ENCODE results near the gene ASXL1. TPM values are rescaled to one million over a fixed set of nuclear protein-coding genes. Genes with fewer than 3 reads are reported as not detected.
A peak's percentile ranks its signal among the peaks of the same experiment; 100 is the strongest.
"Not testable (repeated sequence)": the region's sequence is repeated elsewhere in the genome, so short reads cannot be mapped to it uniquely, and the experiment has no call there.

ASXL1 gene
- total RNA-seq, 2 donors from 2014 or later, result 38.8 to 40.4 TPM

- H3K9me3 ChIP-seq, result no peaks in the 10 kb centered on the region
- peak overlapping the region in 1 of 2 donors; percentile 12 for H3K9ac ChIP-seq (ENCODE audit: low read depth in 2 of 2, low read length in 2 of 2)
- H3K27me3 ChIP-seq, result no peaks in the 10 kb centered on the region
- H3K27ac ChIP-seq, result no peak overlapping the region
- no peaks in the 10 kb centered on the region for H3K36me3 ChIP-seq
- H3K4me3 ChIP-seq, result no peak overlapping the region
- TF ChIP-seq CTCF (IDR thresholded peaks at IDR 0.05), result no peak
- peaks cover 12% of the 10 kb centered on the region for H3K4me1 ChIP-seq
- no peak for DNase-seq
- intact Hi-C loops (cut with DNase I), result no loop called here
These were observed 8.2 kb downstream of the ASXL1 start for GRCh38 chr20:32366380-32366779.

DNA sequence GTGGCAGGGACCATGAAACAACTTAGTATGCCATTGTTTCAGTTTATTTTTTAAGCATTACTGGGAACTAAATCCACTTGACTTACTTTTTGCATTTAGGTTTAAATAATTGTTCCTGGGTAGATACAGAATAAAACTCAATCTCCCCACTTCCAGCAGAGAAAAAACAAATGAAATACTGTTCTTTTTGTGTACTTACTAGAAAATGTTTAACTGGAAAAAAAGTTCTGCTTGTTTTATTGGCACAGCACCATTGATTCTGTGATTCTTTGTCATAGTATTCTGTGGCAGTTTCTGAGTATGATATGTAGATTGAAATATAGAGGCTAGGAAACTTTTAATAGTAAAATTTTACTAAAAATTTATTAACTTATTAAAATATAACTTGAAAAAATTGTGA lies 10.2 kb downstream of the ASXL1 start:
- Histone ChIP-seq H3K27ac (no peak overlapping the region), H3K4me1 (peaks cover 12% of the 10 kb centered on the region)
- intact Hi-C loops (cut with DNase I), result no loop called here

DNA sequence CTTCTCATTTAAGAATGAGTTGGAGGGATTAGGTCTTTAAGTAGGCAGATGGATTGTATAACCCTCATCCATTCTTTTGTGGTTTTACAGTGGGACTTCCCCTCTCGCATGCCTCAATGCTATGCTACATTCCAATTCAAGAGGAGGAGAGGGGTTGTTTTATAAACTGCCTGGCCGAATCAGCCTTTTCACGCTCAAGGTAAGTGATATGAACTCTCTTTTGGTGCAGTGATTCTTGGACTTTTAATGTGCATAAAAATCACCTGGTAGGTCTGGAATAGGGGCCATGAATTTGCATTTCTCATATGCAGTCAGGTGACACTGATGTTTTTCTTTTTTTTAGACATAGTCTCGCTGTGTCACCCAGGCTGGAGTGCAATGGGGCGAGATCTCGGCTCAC lies 10.8 kb downstream of the ASXL1 start:
- intact Hi-C loops (cut with DNase I), result no loop called here
- Histone ChIP-seq H3K9me3 (no peaks in the 10 kb centered on the region), H3K4me3 (no peak overlapping the region), H3K36me3 (no peaks in the 10 kb centered on the region), H3K9ac (ENCODE audit: low read depth in 2 of 2, low read length in 2 of 2) (no peak overlapping the region), H3K27ac (no peak overlapping the region), H3K27me3 (no peaks in the 10 kb centered on the region), H3K4me1 (peaks cover 12% of the 10 kb centered on the region)
- no peak for DNase-seq
- no peak for TF ChIP-seq CTCF (IDR thresholded peaks at IDR 0.05)

More for the DNA sequence above, 10.2 kb downstream of the ASXL1 start:
- Histone ChIP-seq H3K4me3 (no peak overlapping the region), H3K9ac (ENCODE audit: low read depth in 2 of 2, low read length in 2 of 2) (no peak overlapping the region), H3K9me3 (no peaks in the 10 kb centered on the region), H3K36me3 (no peaks in the 10 kb centered on the region), H3K27me3 (no peaks in the 10 kb centered on the region)
- DNase-seq, result no peak
- TF ChIP-seq CTCF (IDR thresholded peaks at IDR 0.05), result no peak

GRCh38 chr20:32370897-32371296 lies 12.8 kb downstream of the ASXL1 start:
- no peak for DNase-seq
- intact Hi-C loops (cut with DNase I), result no loop called here
- Histone ChIP-seq H3K36me3 (no peaks in the 10 kb centered on the region), H3K27ac (no peak overlapping the region), H3K9me3 (no peaks in the 10 kb centered on the region), H3K27me3 (no peaks in the 10 kb centered on the region), H3K4me3 (no peak overlapping the region), H3K4me1 (peaks cover 12% of the 10 kb centered on the region), H3K9ac (ENCODE audit: low read depth in 2 of 2, low read length in 2 of 2) (no peak overlapping the region)
- no peak for TF ChIP-seq CTCF (IDR thresholded peaks at IDR 0.05)

- no peak for TF ChIP-seq CTCF (IDR thresholded peaks at IDR 0.05)
- H3K36me3 ChIP-seq, result no peaks in the 10 kb centered on the region
- intact Hi-C loops (cut with DNase I), result no loop called here
These were observed 20.3 kb downstream of the ASXL1 start for GRCh38 chr20:32378461-32378860.

GRCh38 chr20:32380037-32380436 lies 21.9 kb downstream of the ASXL1 start:
- H3K4me1 ChIP-seq; H3K27ac ChIP-seq; DNase-seq; intact Hi-C loops (cut with DNase I); H3K27me3 ChIP-seq; H3K9me3 ChIP-seq; H3K36me3 ChIP-seq; H3K4me3 ChIP-seq; H3K9ac ChIP-seq (ENCODE audit: low read depth in 2 of 2, low read length in 2 of 2): not testable (repeated sequence)

More at GRCh38 chr20:32378461-32378860, 20.3 kb downstream of the ASXL1 start:
- Histone ChIP-seq H3K4me3 (no peak overlapping the region), H3K9me3 (no peaks in the 10 kb centered on the region), H3K9ac (ENCODE audit: low read depth in 2 of 2, low read length in 2 of 2) (no peak overlapping the region), H3K27ac (no peak overlapping the region), H3K27me3 (no peaks in the 10 kb centered on the region), H3K4me1 (no peaks in the 10 kb centered on the region)
- DNase-seq, result no peak

Data from colonic mucosa (tissue), 4 donors.